ENCODE data around the gene C1orf74.

- no peak for TF ChIP-seq POLR2A (IDR thresholded peaks at IDR 0.05)
- TF ChIP-seq CTCF (IDR thresholded peaks at IDR 0.05 in 8 of 11, conservative IDR thresholded peaks at IDR 0.05 in 3 of 11): no peak
Observed at GRCh38 chr1:209810783-209811182, 26.4 kb upstream of the C1orf74 start.
